ENCODE measurements around the gene PRKCE. TPM values are rescaled to one million over a fixed set of nuclear protein-coding genes. Genes with fewer than 3 reads are reported as not detected.

The PRKCE gene
- total and polyA plus RNA-seq, 2 donors (not counting 3 experiments of a cell fraction or from before 2014, with no cell fraction given): 27.9 to 33.9 TPM

GRCh38 chr2:46236876-46237859 is 585.7 kb downstream of the PRKCE start:
- TF ChIP-seq GATA2 (IDR thresholded peaks at IDR 0.05; ENCODE audit: insufficient read depth, insufficient read length, low read depth, low read length): no peak
- no peak for TF ChIP-seq EZH2 (IDR thresholded peaks at IDR 0.05; ENCODE audit: borderline replicate concordance, low read depth, low read length, severe bottlenecking)
- no peak for TF ChIP-seq CTCF (IDR thresholded peaks at IDR 0.05; ENCODE audit: extremely low read depth in 1 of 2, insufficient read depth in 1 of 2, low read depth in 1 of 2, low read length in 2 of 2)
- no peak for TF ChIP-seq JUN (IDR thresholded peaks at IDR 0.05; ENCODE audit: borderline replicate concordance, insufficient read depth, insufficient read length, low read depth)
- TF ChIP-seq FOS (IDR thresholded peaks at IDR 0.05; ENCODE audit: borderline replicate concordance, insufficient read depth, low read length): no peak
- TF ChIP-seq MYC (IDR thresholded peaks at IDR 0.05; ENCODE audit: low read depth, low read length): no peak
- no peak for TF ChIP-seq POLR2AphosphoS5 (IDR thresholded peaks at IDR 0.05; ENCODE audit: insufficient read depth, low read depth, low read length)
- TF ChIP-seq POLR2A (IDR thresholded peaks at IDR 0.05; ENCODE audit: low read depth, low read length): no peak
- H3K9me3 ChIP-seq (replicated peaks; ENCODE audit: control insufficient read depth, insufficient read depth, low read length): no peaks in the 10 kb centered on the region
- no peak for FAIRE-seq
- no peaks in the 10 kb centered on the region for H3K27me3 ChIP-seq (ENCODE audit: control insufficient read depth in 2 of 2, insufficient read depth in 2 of 2, low read length in 2 of 2)
- H3K4me1 ChIP-seq (ENCODE audit: control insufficient read depth, extremely low read depth, insufficient read depth, low read length): peaks cover 9% of the 10 kb centered on the region
- ChIA-PET POLR2A (interaction anchor here (0.6 kb wide), 1 partner anchor 57 kb away, joined by 3 read pairs; no protein-coding TSS in a partner anchor), CTCF (no interaction called here)
- BruUV-seq (replicated peaks): no TSS peak
- H3K27ac ChIP-seq (ENCODE audit: insufficient read depth, low read depth, low read length): no peak overlapping the region
- no peaks in the 10 kb centered on the region for H3K79me2 ChIP-seq (ENCODE audit: control insufficient read depth, insufficient read depth, low read length)
- intact Hi-C loops (cut with micrococcal nuclease) (no loop called here), dilution Hi-C loops (cut with MboI; ENCODE audit: extremely low pct_ligation_motif_present, low sequenced_read_pairs) (no loop called here)
- H3K9ac ChIP-seq (replicated peaks; ENCODE audit: extremely low read depth, insufficient read depth, low read length): no peak overlapping the region
- no peak overlapping the region for H3K4me2 ChIP-seq (ENCODE audit: insufficient read depth, low read length)
- H3K4me3 ChIP-seq (replicated peaks in 1 of 3; ENCODE audit: insufficient read depth in 1 of 3, low read depth in 1 of 3, low read length in 3 of 3): no peak overlapping the region
- no peak for DNase-seq (ENCODE audit: low read depth, low spot score)
- H4K20me1 ChIP-seq (replicated peaks; ENCODE audit: control insufficient read depth, extremely low read depth, insufficient read depth, low read length): no peaks in the 10 kb centered on the region
- no peaks in the 10 kb centered on the region for H3K36me3 ChIP-seq (ENCODE audit: control insufficient read depth in 2 of 2, extremely low read depth in 1 of 2, insufficient read depth in 2 of 2, low read length in 2 of 2)
- no peak overlapping the region for H2AFZ ChIP-seq (ENCODE audit: low read depth, low read length)
- no peaks in the 10 kb centered on the region for H3K9me1 ChIP-seq (replicated peaks; ENCODE audit: control insufficient read depth, extremely low read depth, insufficient read depth, low read length)

Other genes with a start within 250 kb of the PRKCE start
- gene SRBD1, start 40.4 kb upstream of the PRKCE start, total RNA-seq: 12.5 and 12.9 TPM in 2 replicates
- gene SRBD1, start 40.4 kb upstream of the PRKCE start, polyA plus RNA-seq: 2.0 and 3.7 TPM in 2 replicates